ENCODE measurements around the gene ERVW-1. TPM values are rescaled to one million over a fixed set of nuclear protein-coding genes. Genes with fewer than 3 reads are reported as not detected.
A peak's percentile ranks its signal among the peaks of the same experiment; 100 is the strongest.
"Not testable (repeated sequence)": the region's sequence is repeated elsewhere in the genome, so short reads cannot be mapped to it uniquely, and the experiment has no call there.

ERVW-1 gene
- polyA plus RNA-seq, 6 donors from 2014 or later: 0.11 to 0.31 TPM; not detected in 4

- no peaks in the 10 kb centered on the region for H3K4me1 Mint-ChIP-seq
- H3K27ac Mint-ChIP-seq: peak overlapping the region in 1 of 6 donors; percentile 33
- DNase-seq (no peak), ATAC-seq (ENCODE audit: low read depth in 2 of 2) (peak; percentile 48 to 52)
- peaks cover 0 to 15% of the 10 kb centered on the region in 2 donors for H3K36me3 Mint-ChIP-seq
- H3K4me3 Mint-ChIP-seq: no peak overlapping the region
- H3K9me3 Mint-ChIP-seq: no peaks in the 10 kb centered on the region
- no peaks in the 10 kb centered on the region for H3K27me3 Mint-ChIP-seq
Observed at GRCh38 chr7:92461027-92462003, 16.4 kb downstream of the ERVW-1 start.

DNA sequence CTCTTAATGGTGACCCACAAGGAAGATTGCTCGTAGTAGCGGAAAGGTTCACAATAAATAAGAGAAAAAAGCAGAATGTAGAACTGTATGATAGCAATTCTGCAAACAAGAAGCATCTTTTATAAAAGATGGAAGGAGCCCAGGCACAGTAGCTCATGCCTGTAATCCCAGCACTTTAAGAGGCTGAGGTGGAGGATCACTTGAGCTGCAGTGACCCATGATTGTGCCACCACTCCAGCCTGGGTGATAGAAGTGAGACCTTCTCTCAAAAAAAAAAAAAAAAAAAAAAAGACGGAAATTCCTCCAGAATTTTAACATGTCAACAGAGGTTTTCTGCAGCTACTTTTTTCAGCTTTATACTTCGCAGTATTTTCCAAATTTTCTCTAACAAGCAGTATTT lies 17.2 kb downstream of the ERVW-1 start:
- no peaks in the 10 kb centered on the region for H3K4me1 Mint-ChIP-seq
- no peaks in the 10 kb centered on the region for H3K27me3 Mint-ChIP-seq
- H3K27ac Mint-ChIP-seq: no peak overlapping the region
- no peak overlapping the region for H3K4me3 Mint-ChIP-seq
- ATAC-seq (ENCODE audit: low read depth in 2 of 2): no peak
- no peak for DNase-seq
- H3K36me3 Mint-ChIP-seq: peaks cover 0 to 22% of the 10 kb centered on the region in 2 donors
- no peaks in the 10 kb centered on the region for H3K9me3 Mint-ChIP-seq

GRCh38 chr7:92460109-92460508 lies 17.6 kb downstream of the ERVW-1 start:
- no peaks in the 10 kb centered on the region for H3K27me3 Mint-ChIP-seq
- no peak overlapping the region for H3K4me3 Mint-ChIP-seq
- H3K36me3 Mint-ChIP-seq: peaks cover 0 to 22% of the 10 kb centered on the region in 2 donors
- no peaks in the 10 kb centered on the region for H3K4me1 Mint-ChIP-seq
- ATAC-seq (ENCODE audit: low read depth in 2 of 2) (no peak), DNase-seq (no peak)
- H3K9me3 Mint-ChIP-seq: no peaks in the 10 kb centered on the region
- H3K27ac Mint-ChIP-seq: no peak overlapping the region

- Mint-ChIP-seq H3K36me3 (peaks cover 2 to 27% of the 10 kb centered on the region in 2 donors), H3K27ac (no peak overlapping the region), H3K9me3 (no peaks in the 10 kb centered on the region), H3K4me3 (no peak overlapping the region), H3K4me1 (peaks cover 0 to 4% (median 4%) of the 10 kb centered on the region in 3 donors), H3K27me3 (no peaks in the 10 kb centered on the region)
- no peak for DNase-seq
- no peak for ATAC-seq (ENCODE audit: low read depth in 2 of 2)
Observed at GRCh38 chr7:92456236-92456635, 21.5 kb downstream of the ERVW-1 start.

- no peaks in the 10 kb centered on the region for H3K27me3 Mint-ChIP-seq
- ATAC-seq (ENCODE audit: low read depth in 2 of 2) (no peak), DNase-seq (no peak)
- H3K4me1 Mint-ChIP-seq: peaks cover 9 to 15% (median 11%) of the 10 kb centered on the region in 3 donors
- H3K36me3 Mint-ChIP-seq: peaks cover 8 to 28% of the 10 kb centered on the region in 2 donors
- no peaks in the 10 kb centered on the region for H3K9me3 Mint-ChIP-seq
- H3K27ac Mint-ChIP-seq: no peak overlapping the region
- no peak overlapping the region for H3K4me3 Mint-ChIP-seq
Observed at GRCh38 chr7:92451645-92452044, 26.1 kb downstream of the ERVW-1 start.

DNA sequence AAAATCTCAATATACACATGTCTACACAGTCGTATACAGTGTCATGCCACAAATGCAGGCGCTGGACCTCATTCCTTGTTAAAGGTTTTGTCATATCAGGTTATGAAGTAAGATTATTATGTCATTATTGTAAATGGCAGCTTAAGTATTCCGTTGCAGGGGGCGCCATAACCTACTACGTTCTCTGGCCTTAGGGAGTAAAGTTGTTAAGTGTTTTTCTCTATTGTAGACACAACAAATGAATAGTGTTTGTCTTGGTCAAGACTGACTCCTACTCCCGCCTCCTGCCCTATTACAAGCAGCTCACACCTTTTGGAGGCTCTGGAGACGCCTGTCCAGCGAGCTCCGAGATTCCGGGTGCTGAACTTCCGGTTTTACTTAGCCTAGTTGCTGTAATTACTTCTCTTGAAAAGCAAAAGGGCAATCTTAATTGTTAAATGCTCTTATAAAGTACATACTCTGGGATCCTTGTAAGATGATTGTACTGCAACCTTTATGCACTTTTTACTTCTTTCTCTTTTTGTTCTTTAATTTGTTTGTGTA lies 29.5 kb downstream of the ERVW-1 start:
- Mint-ChIP-seq H3K4me1 (peaks cover 9 to 22% (median 10%) of the 10 kb centered on the region in 3 donors), H3K27ac (peak overlapping the region; percentile 95 to 99 (median 98)), H3K4me3 (peak overlapping the region; percentile 90 to 98 (median 95)), H3K36me3 (peaks cover 8 to 9% of the 10 kb centered on the region in 2 donors), H3K27me3 (no peaks in the 10 kb centered on the region), H3K9me3 (no peaks in the 10 kb centered on the region)
- ATAC-seq (ENCODE audit: low read depth in 2 of 2) (peak; percentile 46 to 51), DNase-seq (peak; percentile 64)

DNA sequence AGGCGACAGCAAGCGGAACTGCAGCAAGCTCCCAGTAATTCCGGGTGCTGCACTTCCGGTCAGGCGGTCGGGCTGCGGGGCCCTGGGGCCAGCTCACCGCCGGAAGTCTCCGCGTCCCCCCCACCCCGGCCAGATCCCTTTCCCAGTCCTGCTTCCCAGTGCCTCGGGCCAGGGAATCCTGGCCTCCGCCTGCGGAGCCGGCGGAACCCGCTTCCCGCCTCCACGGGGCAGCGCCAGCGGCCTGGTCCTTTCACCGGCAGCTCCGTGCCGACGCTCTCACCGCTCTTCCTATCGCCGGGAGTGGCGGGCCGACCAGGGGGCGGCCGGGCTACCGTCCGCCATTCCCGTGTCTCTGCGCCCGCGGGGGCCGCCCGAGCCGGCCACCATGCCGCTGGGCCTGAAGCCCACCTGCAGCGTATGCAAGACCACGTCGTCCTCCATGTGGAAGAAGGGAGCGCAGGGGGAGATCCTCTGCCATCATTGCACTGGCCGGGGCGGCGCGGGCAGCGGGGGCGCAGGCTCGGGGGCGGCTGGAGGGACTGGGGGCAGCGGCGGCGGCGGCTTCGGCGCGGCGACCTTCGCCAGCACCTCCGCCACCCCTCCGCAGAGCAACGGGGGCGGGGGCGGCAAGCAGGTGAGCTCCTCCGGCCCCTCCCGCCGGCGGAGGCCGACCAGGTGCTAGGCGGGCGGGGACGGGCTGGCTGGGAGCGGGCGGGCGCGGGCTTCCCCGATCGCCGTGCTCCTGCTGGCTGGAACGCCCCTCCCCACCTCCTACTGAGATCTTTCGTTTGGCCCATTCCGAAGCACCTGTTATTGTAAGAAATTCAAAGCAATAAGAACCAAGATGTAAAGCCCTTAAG lies 30.2 kb downstream of the ERVW-1 start, which contains the start of gene GATAD1:
Gene GATAD1, plus strand, starts transcription at position 138 of the 860 bp plus-strand sequence. Its CDS starts 248 bp downstream, at position 386.
- no peaks in the 10 kb centered on the region for H3K27me3 Mint-ChIP-seq
- H3K36me3 Mint-ChIP-seq: peaks cover 7 to 8% of the 10 kb centered on the region in 2 donors
- peak within 1 kb of the TSS; percentile 95 to 99 (median 98) for H3K27ac Mint-ChIP-seq
- peaks cover 7 to 25% (median 9%) of the 10 kb centered on the region in 3 donors for H3K4me1 Mint-ChIP-seq
- ATAC-seq (ENCODE audit: low read depth in 2 of 2): peak; percentile 75 to 82
- DNase-seq: peak; percentile 82
- peak within 1 kb of the TSS; percentile 90 to 98 (median 95) for H3K4me3 Mint-ChIP-seq
- H3K9me3 Mint-ChIP-seq: peaks cover 0 to 2% (median 0%) of the 10 kb centered on the region in 7 donors

GRCh38 chr7:92446869-92447344 lies 30.8 kb downstream of the ERVW-1 start:
- no peaks in the 10 kb centered on the region for H3K27me3 Mint-ChIP-seq

DNA sequence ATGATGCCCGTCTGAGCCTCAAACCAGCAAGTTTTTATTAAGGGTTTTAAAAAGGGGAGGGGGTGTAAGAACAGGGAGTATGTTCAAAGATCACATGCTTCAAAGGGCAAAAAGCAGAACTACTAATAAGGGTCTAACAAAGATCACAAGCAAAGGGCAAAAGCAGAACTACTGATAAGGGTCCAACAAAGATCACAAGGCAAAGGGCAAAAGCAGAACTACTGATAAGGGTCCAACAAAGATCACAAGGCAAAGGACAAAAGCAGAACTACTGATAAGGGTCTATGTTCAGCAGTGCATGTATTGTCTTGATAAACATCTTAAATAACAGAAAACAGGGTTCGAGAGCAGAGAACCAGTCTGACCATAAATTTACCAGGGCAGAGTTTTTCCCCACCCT lies 35.0 kb downstream of the ERVW-1 start:
- ATAC-seq (ENCODE audit: low read depth in 2 of 2); H3K9me3 Mint-ChIP-seq; H3K4me3 Mint-ChIP-seq; DNase-seq; H3K27me3 Mint-ChIP-seq; H3K36me3 Mint-ChIP-seq: not testable (repeated sequence)
- H3K4me1 Mint-ChIP-seq: peaks cover 6 to 16% (median 7%) of the 10 kb centered on the region in 3 donors
- peak overlapping the region in 1 of 6 donors; percentile 39 for H3K27ac Mint-ChIP-seq

More at GRCh38 chr7:92446869-92447344, 30.8 kb downstream of the ERVW-1 start:
- H3K4me1 Mint-ChIP-seq: peaks cover 12 to 26% (median 13%) of the 10 kb centered on the region in 3 donors
- ATAC-seq (ENCODE audit: low read depth in 2 of 2): no peak
- H3K36me3 Mint-ChIP-seq: peaks cover 7 to 15% of the 10 kb centered on the region in 2 donors
- H3K27ac Mint-ChIP-seq: peak overlapping the region; percentile 87 to 98 (median 94)
- H3K9me3 Mint-ChIP-seq: peaks cover 0 to 4% (median 0%) of the 10 kb centered on the region in 7 donors
- H3K4me3 Mint-ChIP-seq: peak overlapping the region; percentile 86 to 98 (median 90)
- DNase-seq: no peak

- H3K36me3 Mint-ChIP-seq: peaks cover 0 to 8% of the 10 kb centered on the region in 2 donors
- no peak overlapping the region for H3K27ac Mint-ChIP-seq
- H3K9me3 Mint-ChIP-seq: peaks cover 0 to 4% (median 0%) of the 10 kb centered on the region in 7 donors
- H3K27me3 Mint-ChIP-seq: peaks cover 0 to 8% (median 6%) of the 10 kb centered on the region in 3 donors
- H3K4me3 Mint-ChIP-seq: peak overlapping the region in 1 of 8 donors; percentile 48
- ATAC-seq (ENCODE audit: low read depth in 2 of 2) (no peak), DNase-seq (no peak)
- H3K4me1 Mint-ChIP-seq: peaks cover 4 to 6% (median 4%) of the 10 kb centered on the region in 3 donors
Observed at GRCh38 chr7:92437956-92438491, 39.7 kb downstream of the ERVW-1 start.

GRCh38 chr7:92436612-92437445 lies 40.9 kb downstream of the ERVW-1 start:
- no peak overlapping the region for H3K4me3 Mint-ChIP-seq
- peaks cover 0 to under 1% of the 10 kb centered on the region in 2 donors for H3K36me3 Mint-ChIP-seq
- DNase-seq: no peak
- ATAC-seq (ENCODE audit: low read depth in 2 of 2): no peak
- no peaks in the 10 kb centered on the region for H3K4me1 Mint-ChIP-seq
- peak overlapping the region in 2 of 6 donors; percentile 13 to 56 for H3K27ac Mint-ChIP-seq
- peaks cover 0 to 8% (median 6%) of the 10 kb centered on the region in 3 donors for H3K27me3 Mint-ChIP-seq
- H3K9me3 Mint-ChIP-seq: no peaks in the 10 kb centered on the region

- Mint-ChIP-seq H3K4me1 (no peaks in the 10 kb centered on the region), H3K27me3 (peaks cover 5 to 8% (median 6%) of the 10 kb centered on the region in 3 donors)
- no peak for DNase-seq
Observed at GRCh38 chr7:92435542-92435941, 42.2 kb downstream of the ERVW-1 start.

More at GRCh38 chr7:92435542-92435941, 42.2 kb downstream of the ERVW-1 start:
- H3K36me3 Mint-ChIP-seq: no peaks in the 10 kb centered on the region
- H3K27ac Mint-ChIP-seq: no peak overlapping the region
- no peak for ATAC-seq (ENCODE audit: low read depth in 2 of 2)
- no peak overlapping the region for H3K4me3 Mint-ChIP-seq
- H3K9me3 Mint-ChIP-seq: no peaks in the 10 kb centered on the region
